ES-I3 (cell line): ENCODE data around the gene PLA2G2F.

Source experiments
- H3K36me3 ChIP-seq: 2 replicates; pipeline ENCODE4 v1.6.1; 2013; ENCODE audit warnings: mild to moderate bottlenecking, low read length, control low read depth, moderate library complexity; ENCODE audit not compliant: insufficient read depth
- H3K4me1 ChIP-seq: 2 replicates; pipeline ENCODE4 v1.6.1; 2013; ENCODE audit warnings: mild to moderate bottlenecking, control low read depth, low read length; ENCODE audit not compliant: insufficient read depth
- H3K9ac ChIP-seq: 2 replicates; pipeline ENCODE4 v1.6.1; 2013; ENCODE audit warnings: low read depth, mild to moderate bottlenecking, low read length, moderate library complexity
- H3K9me3 ChIP-seq: 2 replicates; pipeline ENCODE4 v1.6.1; 2013; ENCODE audit warnings: mild to moderate bottlenecking, low read length, moderate library complexity; ENCODE audit not compliant: control insufficient read depth, insufficient read depth

Gene PLA2G2F

DNA sequence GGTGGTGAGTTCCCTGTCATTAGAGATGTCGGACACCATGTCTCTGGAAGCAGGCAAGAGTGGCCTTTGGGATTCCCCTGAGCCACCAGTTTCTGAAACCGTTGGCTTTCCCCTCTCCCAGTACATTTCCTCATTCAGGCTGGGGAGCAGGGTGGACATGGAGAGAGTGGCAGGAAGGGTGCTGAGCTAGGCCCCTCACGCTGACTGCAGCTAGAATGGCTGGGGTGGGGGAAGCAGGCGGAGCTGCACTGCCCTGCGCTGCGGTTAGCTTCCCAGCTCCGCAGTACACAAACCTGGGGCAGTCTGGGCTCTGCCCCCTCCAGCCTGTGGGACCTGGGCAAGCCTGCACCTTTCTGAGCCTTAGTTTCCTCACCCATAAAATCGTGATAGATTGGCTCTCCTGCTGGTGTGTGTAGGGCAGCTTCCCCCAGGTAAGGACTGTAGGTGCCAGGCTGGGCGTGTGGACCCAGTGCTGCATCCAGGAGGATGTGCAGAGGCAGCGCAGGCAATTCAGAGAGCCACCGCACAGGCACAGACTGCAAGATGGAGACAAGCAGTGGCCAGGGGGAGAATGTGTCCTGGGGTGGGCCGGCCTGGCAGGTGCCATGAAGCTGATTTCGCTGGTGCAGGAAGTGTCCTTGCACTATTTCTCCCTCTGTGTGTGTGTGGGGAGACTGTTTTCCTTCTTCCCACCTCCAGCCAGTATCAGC is 3.0 kb downstream of the PLA2G2F start:
- Histone ChIP-seq H3K4me1 (no peaks in the 10 kb centered on the region), H3K36me3 (no peaks in the 10 kb centered on the region), H3K9me3 (no peaks in the 10 kb centered on the region), H3K9ac (no peak overlapping the region)

GRCh38 chr1:20143318-20143717 is 4.2 kb downstream of the PLA2G2F start:
- no peak overlapping the region for H3K9ac ChIP-seq
- no peaks in the 10 kb centered on the region for H3K9me3 ChIP-seq

DNA sequence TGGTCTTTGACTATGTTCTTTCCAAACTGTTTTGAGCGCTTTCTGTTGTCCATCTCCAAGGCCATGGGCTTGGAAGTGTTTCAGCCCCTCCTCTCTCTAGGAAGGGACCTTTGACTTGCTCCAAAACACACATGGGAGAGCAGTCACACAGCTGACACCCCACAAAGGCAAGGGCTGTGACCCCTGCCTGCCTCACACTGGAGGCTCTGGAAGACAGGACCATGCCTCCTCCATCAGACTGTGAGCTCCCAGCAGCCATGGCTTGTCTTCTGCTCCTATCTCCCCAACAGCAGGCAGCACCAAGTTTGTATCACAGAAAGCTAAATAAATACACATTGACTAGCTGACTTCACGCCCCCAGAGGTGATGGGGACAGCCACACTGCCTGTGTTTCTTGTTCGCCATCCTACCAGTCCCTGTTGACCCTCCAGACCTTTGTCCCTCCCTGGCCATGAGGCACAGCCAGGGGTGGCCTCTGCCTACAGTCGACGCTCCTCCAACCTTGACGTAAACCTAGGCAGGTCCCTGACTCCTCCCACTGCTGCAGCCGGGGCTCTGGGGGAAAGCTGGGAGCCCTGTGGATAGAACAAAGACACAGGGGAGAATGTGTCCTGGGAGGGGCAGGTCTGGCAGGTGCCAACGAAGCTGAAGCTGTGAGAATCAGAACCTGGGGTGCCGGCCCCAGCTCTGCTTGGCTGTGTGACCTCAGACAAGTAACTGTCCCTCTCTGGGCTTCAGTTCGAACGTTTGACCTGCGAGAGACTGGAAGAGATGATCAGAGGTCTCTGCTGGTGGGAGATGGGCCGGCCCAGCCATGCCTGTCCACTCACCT is 4.8 kb downstream of the PLA2G2F start:
- Histone ChIP-seq H3K36me3 (no peaks in the 10 kb centered on the region), H3K9ac (no peak overlapping the region), H3K4me1 (no peaks in the 10 kb centered on the region), H3K9me3 (no peaks in the 10 kb centered on the region)

More at GRCh38 chr1:20143318-20143717, 4.2 kb downstream of the PLA2G2F start:
- Histone ChIP-seq H3K4me1 (no peaks in the 10 kb centered on the region), H3K36me3 (no peaks in the 10 kb centered on the region)

DNA sequence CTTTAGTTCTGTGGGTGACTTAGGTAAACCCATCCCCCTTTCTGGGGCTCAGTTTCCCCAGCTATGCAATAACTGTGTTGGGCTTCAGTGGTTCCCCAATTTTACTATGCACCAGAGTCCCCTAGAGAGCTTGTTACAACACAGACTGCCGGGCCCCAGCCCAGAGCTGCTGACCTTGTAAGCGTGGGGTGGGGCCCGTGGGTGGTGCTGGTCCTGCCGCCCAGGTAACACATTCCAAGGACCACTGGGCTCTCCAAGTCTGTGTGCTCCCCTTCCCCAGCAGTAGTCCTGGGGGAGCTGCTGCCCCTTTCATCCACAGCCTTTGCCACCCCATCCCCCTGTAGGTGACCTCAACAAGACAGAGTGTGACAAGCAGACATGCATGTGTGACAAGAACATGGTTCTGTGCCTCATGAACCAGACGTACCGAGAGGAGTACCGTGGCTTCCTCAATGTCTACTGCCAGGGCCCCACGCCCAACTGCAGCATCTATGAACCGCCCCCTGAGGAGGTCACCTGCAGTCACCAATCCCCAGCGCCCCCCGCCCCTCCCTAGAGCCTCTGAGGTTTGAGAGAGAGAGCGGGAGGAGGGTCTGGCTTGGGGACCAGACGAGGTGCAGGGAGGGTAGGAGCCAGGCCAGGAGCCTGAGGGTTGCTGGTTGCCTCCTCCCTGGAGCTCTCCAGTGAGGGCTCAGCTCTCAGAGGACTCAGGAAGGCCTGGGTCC is 8.9 kb downstream of the PLA2G2F start:
- Histone ChIP-seq H3K9ac (no peak overlapping the region), H3K36me3 (no peaks in the 10 kb centered on the region), H3K4me1 (peaks cover 6% of the 10 kb centered on the region)

DNA sequence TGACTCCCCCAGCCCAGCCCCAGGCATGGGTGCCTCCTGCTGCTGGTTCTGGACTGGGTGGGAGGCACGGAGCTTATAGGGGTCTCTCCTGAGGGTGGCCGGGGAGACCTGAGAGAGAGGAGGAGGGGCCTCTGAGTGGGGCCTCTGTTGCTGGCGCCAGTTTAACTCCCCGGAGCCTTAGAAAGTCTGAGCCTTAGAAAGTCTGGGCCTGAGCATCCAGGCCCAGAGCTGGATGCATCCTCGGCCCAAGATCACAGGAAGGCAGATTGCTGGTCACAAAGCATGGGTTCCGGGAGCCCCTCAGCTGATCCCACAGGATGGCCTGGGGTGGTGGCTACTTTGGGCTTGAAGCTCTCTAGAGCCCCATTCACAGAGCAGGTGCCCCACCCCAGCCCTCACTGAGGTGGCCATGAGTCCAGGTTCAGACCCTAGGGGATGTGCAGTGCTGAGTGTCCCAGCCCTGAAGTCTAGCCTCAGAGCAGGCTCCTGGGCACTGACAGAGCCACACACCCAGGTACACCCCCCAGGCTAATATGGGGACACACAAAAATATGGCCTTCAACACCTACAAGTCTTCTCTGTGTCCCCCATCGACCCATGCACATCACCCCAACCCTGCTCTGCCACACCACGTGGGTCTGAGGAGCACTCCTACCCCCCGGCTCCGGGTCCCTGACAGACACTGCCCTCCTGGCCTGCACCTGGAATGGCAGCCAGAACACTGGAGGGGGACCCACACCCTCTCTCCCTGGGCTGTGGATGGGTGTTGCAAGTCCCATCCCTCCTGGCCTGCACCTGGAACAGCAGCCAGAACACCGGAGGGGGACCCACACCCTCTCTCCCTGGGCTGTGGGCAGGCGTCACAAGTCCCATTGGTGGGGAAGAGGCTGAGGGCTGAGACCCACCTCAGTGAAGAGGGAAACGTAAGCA is 9.7 kb downstream of the PLA2G2F start:
- Histone ChIP-seq H3K4me1 (peaks cover 6% of the 10 kb centered on the region), H3K9me3 (no peaks in the 10 kb centered on the region), H3K36me3 (no peaks in the 10 kb centered on the region), H3K9ac (no peak overlapping the region)

More for the DNA sequence above, 8.9 kb downstream of the PLA2G2F start:
- H3K9me3 ChIP-seq: no peaks in the 10 kb centered on the region

DNA sequence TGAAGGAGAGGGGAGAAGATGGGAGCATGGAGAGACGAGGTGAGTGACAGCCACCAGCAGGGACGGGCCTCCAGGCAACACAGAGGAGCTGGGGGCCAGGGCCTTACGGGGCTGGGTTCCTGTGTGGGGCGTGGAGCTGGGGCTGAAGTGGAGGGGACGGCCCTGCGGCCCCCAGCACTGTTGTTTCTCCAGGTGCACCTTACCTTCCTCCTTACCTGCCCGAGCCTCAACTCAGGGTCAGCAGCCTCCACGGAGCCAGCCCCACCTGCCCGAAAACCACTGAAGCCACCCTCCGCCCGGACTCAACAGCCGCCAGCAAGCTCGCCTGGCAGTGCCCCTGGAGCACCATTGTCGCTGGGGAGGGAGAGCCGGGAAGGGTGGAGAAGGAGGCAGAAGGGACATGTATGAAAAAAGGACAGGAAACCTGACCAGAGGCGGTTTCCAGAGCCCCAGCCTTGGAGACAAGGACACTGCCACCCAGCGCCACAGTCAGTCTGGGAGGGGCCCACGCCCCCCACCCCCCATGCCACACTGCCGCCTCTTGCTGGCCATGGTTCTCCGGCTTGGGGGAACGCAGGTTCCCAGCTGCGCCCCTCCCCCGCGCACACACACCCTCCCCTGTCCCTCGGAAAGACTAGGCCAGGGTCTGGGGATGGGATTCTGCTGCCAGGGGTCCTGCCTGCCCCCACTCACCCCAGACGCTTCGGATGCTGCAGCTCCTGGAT is 10.6 kb downstream of the PLA2G2F start:
- no peaks in the 10 kb centered on the region for H3K36me3 ChIP-seq

GRCh38 chr1:20150326-20150705 is 11.2 kb downstream of the PLA2G2F start:
- no peaks in the 10 kb centered on the region for H3K9me3 ChIP-seq
- H3K36me3 ChIP-seq: no peaks in the 10 kb centered on the region
- H3K4me1 ChIP-seq: peaks cover 6% of the 10 kb centered on the region
- no peak overlapping the region for H3K9ac ChIP-seq

More for the DNA sequence above, 10.6 kb downstream of the PLA2G2F start:
- no peaks in the 10 kb centered on the region for H3K9me3 ChIP-seq
- peaks cover 6% of the 10 kb centered on the region for H3K4me1 ChIP-seq
- H3K9ac ChIP-seq: no peak overlapping the region

DNA sequence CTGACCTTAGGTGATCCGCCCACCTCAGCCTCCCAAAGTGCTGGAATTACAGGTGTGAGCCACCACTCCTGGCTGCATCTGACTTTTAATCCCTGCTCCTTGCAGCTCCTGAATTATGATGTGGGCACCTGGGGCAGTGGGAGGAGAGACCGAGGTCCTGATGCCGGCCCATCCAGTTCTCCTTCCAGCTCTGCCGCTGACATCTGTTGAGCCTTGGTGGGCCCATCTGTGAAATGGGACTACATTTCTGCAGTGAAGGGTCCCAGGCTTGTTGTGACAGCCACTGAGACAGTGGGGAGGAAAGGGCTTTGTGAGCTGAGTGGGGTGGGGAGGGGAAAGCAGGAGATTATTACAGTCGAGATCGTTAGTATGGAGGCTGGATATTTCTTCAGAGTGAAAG is 11.8 kb downstream of the PLA2G2F start:
- no peaks in the 10 kb centered on the region for H3K36me3 ChIP-seq
- no peaks in the 10 kb centered on the region for H3K9me3 ChIP-seq
- peaks cover 6% of the 10 kb centered on the region for H3K4me1 ChIP-seq
- no peak overlapping the region for H3K9ac ChIP-seq

DNA sequence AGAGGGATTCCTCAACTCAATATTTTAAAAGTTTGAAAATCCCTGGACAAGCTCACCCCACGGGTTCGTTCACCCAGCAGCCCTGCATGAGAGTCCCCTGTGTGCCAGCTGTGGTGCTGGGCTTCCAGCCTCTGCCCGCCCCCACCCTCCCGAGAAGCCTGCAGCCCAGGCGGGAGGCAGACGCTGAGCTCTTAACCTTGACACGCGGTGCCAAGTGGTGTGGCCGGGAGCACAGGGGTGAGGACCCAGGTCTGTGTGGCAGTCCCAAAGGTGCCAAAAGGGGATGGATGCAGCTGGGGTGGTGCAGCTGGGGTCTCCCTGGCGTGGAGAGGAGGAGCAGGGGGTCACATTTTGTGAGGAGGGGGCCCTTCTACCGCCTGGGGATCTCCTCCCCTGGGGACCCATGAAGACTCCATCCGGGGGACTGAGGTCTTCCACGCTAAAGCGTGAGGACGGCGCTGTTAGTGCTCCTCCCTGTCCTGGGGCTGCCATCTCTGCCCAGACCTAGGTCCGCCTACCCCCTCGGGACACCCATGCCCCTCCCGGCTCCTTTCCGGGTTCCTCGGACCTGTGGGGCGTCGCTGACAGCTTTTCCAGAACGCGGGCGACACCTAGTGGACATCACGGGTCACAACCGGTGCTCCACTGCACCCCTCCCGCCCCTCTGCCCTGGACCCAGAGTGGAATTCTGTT is 12.9 kb downstream of the PLA2G2F start:
- no peaks in the 10 kb centered on the region for H3K9me3 ChIP-seq
- peak overlapping the region; percentile 20; the same call in 1 of the 2 replicates for H3K9ac ChIP-seq
- H3K4me1 ChIP-seq: peaks cover 6% of the 10 kb centered on the region

GRCh38 chr1:20152599-20152930 is 13.4 kb downstream of the PLA2G2F start:
- H3K36me3 ChIP-seq: no peaks in the 10 kb centered on the region
- H3K4me1 ChIP-seq: peaks cover 6% of the 10 kb centered on the region
- H3K9ac ChIP-seq: no peak overlapping the region
- no peaks in the 10 kb centered on the region for H3K9me3 ChIP-seq

More for the DNA sequence above, 12.9 kb downstream of the PLA2G2F start:
- H3K36me3 ChIP-seq: no peaks in the 10 kb centered on the region

DNA sequence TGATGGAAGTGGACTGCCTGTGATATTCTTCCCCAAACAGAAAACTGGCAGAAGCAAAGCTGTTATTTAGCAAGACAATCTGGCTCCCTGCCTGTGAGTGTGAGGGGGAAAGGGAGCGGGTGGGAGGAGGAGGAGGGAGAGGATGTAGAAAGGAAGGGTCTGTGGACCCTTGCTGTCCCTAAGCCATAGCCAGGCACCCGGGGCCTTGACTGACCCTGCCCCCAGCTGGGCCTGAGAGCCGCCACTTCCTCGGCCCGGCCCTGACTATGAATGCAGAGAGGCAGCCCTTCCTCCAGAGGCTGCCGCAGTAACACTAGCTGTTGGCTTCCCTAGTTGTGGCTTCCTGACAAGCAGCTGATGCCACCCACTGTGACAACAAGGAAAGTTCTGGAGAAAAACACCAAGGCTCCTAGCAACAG is 13.9 kb downstream of the PLA2G2F start:
- H3K9ac ChIP-seq: no peak overlapping the region
- peaks cover 6% of the 10 kb centered on the region for H3K4me1 ChIP-seq
- no peaks in the 10 kb centered on the region for H3K36me3 ChIP-seq
- H3K9me3 ChIP-seq: no peaks in the 10 kb centered on the region

DNA sequence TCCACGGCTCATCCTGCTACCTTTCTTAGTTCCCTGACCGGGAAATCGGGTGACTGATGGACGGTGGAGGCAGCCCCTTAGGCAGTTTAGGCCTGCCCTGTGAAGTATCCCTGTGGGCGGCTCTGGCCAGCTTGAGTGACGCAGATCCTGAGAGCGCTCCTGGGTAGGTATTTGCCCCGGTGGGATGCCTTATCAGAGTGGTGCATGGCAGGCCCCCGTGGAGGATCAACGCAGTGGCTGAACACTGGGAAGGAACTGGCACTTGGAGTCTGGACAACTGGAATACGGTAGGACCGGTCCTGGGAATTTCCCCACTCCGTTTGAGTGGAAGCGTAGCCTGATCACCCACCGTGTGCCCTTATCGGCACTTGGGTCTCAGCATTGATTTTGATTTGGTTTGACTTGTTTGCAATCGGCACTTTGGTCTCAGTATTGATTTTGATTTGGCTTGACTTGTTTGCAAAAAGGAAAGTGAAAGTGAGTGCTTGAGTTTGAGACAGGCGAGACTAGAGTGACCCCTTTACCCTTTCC is 15.2 kb downstream of the PLA2G2F start:
- Histone ChIP-seq H3K4me1 (peaks cover 6% of the 10 kb centered on the region), H3K9me3 (no peaks in the 10 kb centered on the region; the same call in 1 of the 2 replicates), H3K36me3 (no peaks in the 10 kb centered on the region), H3K9ac (no peak overlapping the region)
